Measurements from ENCODE around the gene CCT4. TPM values are rescaled to one million over a fixed set of nuclear protein-coding genes. Genes with fewer than 3 reads are reported as not detected.

Gene CCT4
- total RNA-seq, 1 donor from 2014 or later, result 92.7 TPM

DNA sequence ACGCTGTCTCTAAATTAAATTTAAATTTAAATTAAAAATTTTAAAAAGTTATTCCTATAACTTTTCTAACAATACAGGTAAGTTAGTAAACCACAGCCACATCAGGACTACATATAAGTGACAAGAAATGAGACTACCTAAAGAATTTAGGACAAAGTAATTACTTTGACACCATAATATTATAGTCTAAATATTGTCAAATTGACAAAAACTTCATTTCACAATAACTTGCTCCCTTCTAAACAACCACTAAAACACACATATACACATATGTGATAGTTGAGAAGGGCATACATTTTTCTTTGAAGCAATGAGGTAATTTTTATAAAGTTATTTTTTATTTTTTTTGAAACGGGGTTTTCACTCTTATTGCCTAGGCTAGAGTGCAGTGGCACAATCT, 66.2 kb downstream of the CCT4 start:
- H3K27ac ChIP-seq (replicated peaks), result no peak overlapping the region
- no peaks in the 10 kb centered on the region for H3K4me1 ChIP-seq
- H3K9me3 ChIP-seq (replicated peaks), result no peaks in the 10 kb centered on the region
- no peaks in the 10 kb centered on the region for H3K36me3 ChIP-seq
- no peak for DNase-seq
- no peaks in the 10 kb centered on the region for H3K27me3 ChIP-seq (ENCODE audit: low read depth)
- intact Hi-C loops (cut with micrococcal nuclease), result no loop called here
- no peak overlapping the region for H3K4me3 ChIP-seq
- TF ChIP-seq, protein P1, sequence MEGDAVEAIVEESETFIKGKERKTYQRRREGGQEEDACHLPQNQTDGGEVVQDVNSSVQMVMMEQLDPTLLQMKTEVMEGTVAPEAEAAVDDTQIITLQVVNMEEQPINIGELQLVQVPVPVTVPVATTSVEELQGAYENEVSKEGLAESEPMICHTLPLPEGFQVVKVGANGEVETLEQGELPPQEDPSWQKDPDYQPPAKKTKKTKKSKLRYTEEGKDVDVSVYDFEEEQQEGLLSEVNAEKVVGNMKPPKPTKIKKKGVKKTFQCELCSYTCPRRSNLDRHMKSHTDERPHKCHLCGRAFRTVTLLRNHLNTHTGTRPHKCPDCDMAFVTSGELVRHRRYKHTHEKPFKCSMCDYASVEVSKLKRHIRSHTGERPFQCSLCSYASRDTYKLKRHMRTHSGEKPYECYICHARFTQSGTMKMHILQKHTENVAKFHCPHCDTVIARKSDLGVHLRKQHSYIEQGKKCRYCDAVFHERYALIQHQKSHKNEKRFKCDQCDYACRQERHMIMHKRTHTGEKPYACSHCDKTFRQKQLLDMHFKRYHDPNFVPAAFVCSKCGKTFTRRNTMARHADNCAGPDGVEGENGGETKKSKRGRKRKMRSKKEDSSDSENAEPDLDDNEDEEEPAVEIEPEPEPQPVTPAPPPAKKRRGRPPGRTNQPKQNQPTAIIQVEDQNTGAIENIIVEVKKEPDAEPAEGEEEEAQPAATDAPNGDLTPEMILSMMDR (IDR thresholded peaks at IDR 0.05; ENCODE audit: borderline replicate concordance), result no peak

Other genes starting within 250 kb of the CCT4 start
- gene FAM161A, start 34.6 kb downstream of the CCT4 start, total RNA-seq, result 1.2 TPM
- 63.7 TPM for gene COMMD1, start 17.0 kb upstream of the CCT4 start, total RNA-seq

All from left ventricle myocardium inferior (tissue), 1 donor.